ENCODE results near the gene GPRC5A. TPM values are rescaled to one million over a fixed set of nuclear protein-coding genes. Genes with fewer than 3 reads are reported as not detected.

The GPRC5A gene
- total and polyA plus RNA-seq, 2 of the 8 experiments (the other 6 are each of a cell fraction or from before 2014, with no cell fraction given), result 1.0 to 1.4 TPM

GRCh38 chr12:12939888-12940287, 48.5 kb downstream of the GPRC5A start:
- ChIA-PET CTCF (ENCODE audit: partially characterized antibody) (interaction anchor here (0.7 to 1.7 kb wide), 4 partner anchors 13 to 164 kb away, joined by 3 to 4 read pairs (median 4); no protein-coding TSS in a partner anchor), POLR2A (ENCODE audit: partially characterized antibody) (no interaction called here)
- no peak overlapping the region for H3K9ac ChIP-seq (replicated peaks in 1 of 4; ENCODE audit: extremely low read depth in 1 of 4, low read depth in 3 of 4, low read length in 3 of 4)
- H4K91ac ChIP-seq (replicated peaks; ENCODE audit: insufficient read length, low read length), result no peak overlapping the region
- DNase-seq (ENCODE audit: low read depth in 1 of 2, low spot score in 2 of 2) (no peak), FAIRE-seq (no peak)
- no peaks in the 10 kb centered on the region for H3K79me1 ChIP-seq (ENCODE audit: low read depth, low read length)
- H3K27me3 ChIP-seq (replicated peaks in 1 of 4; ENCODE audit: control insufficient read depth in 3 of 4, extremely low read depth in 1 of 4, insufficient read depth in 3 of 4, low read length in 3 of 4), result no peaks in the 10 kb centered on the region
- H3K56ac ChIP-seq (replicated peaks; ENCODE audit: insufficient read length, low read depth, low read length), result no peak overlapping the region
- H3K36me3 ChIP-seq (ENCODE audit: control insufficient read depth in 2 of 4, insufficient read depth in 4 of 4, low read length in 3 of 4), result no peaks in the 10 kb centered on the region
- H3K9me3 ChIP-seq (ENCODE audit: insufficient read depth in 2 of 2, low read depth in 1 of 2, low read length in 1 of 2), result no peaks in the 10 kb centered on the region
- H4K5ac ChIP-seq (ENCODE audit: insufficient read length, low read depth, low read length), result no peak overlapping the region
- H3K79me2 ChIP-seq (ENCODE audit: control insufficient read depth in 1 of 2, insufficient read depth in 2 of 2, low read length in 2 of 2), result no peaks in the 10 kb centered on the region
- H3K4me1 ChIP-seq (replicated peaks in 1 of 4; ENCODE audit: control insufficient read depth in 3 of 4, insufficient read depth in 4 of 4, low read length in 3 of 4), result no peaks in the 10 kb centered on the region
- no peak for TF ChIP-seq SUZ12 (IDR thresholded peaks at IDR 0.05; ENCODE audit: low read length)
- H2BK15ac ChIP-seq (ENCODE audit: low read length), result no peak overlapping the region
- H3K4me2 ChIP-seq (ENCODE audit: insufficient read depth in 1 of 2, low read depth in 2 of 2, low read length in 2 of 2), result no peak overlapping the region
- no peak overlapping the region for H2BK120ac ChIP-seq (replicated peaks; ENCODE audit: low read depth, low read length)
- H2AK5ac ChIP-seq (ENCODE audit: low read depth, low read length), result no peak overlapping the region
- H3K4me3 ChIP-seq (ENCODE audit: extremely low read depth in 1 of 4, insufficient read depth in 2 of 4, low read depth in 3 of 4, low read length in 4 of 4), result no peak overlapping the region
- H3K4ac ChIP-seq (replicated peaks; ENCODE audit: insufficient read length, low read depth, low read length), result no peak overlapping the region
- H2BK5ac ChIP-seq (ENCODE audit: low read depth, low read length), result no peak overlapping the region
- H2AFZ ChIP-seq (ENCODE audit: low read length), result no peak overlapping the region
- no peak overlapping the region for H4K8ac ChIP-seq (ENCODE audit: extremely low read depth, insufficient read depth, low read length)
- H3K14ac ChIP-seq (ENCODE audit: insufficient read length), result no peak overlapping the region
- no peak overlapping the region for H2BK20ac ChIP-seq (ENCODE audit: low read length)
- no peak overlapping the region for H3K23ac ChIP-seq (ENCODE audit: insufficient read length)
- no peaks in the 10 kb centered on the region for H3K23me2 ChIP-seq (ENCODE audit: low read depth, low read length)
- 81% methylated on average over 1 of the region's 1 CpG; no CpG with 5 or more reads in 1 of the 2 experiments for WGBS, 2 experiments (ENCODE audit: extremely low coverage in 1 of 2, insufficient coverage in 1 of 2, insufficient read length in 1 of 2, insufficient replicate concordance in 2 of 2, low coverage in 1 of 2, low lambda C conversion rate in 2 of 2, missing lambda C conversion rate in 1 of 2)
- no peaks in the 10 kb centered on the region for H4K20me1 ChIP-seq (replicated peaks in 1 of 2; ENCODE audit: control insufficient read depth in 1 of 2, insufficient read depth in 2 of 2, low read length in 2 of 2)
- no peak overlapping the region for H3K27ac ChIP-seq (ENCODE audit: low read depth, low read length)
- no peak overlapping the region for H3K18ac ChIP-seq (ENCODE audit: extremely low read depth, low read length)
- no peak overlapping the region for H2BK12ac ChIP-seq (ENCODE audit: low read depth, low read length)
